Erythroblast (primary cell): ENCODE measurements around the gene CSMD2.

Experiments
- GATA1 ChIP-seq: IDR thresholded peaks from 2 replicates; pipeline ENCODE4 v1.6.1; 2011; ENCODE audit warnings: low read depth, mild to moderate bottlenecking, control low read depth, low read length, moderate library complexity
- POLR2A ChIP-seq: IDR thresholded peaks from 2 replicates; pipeline ENCODE4 v1.6.1; 2011; ENCODE audit warnings: mild to moderate bottlenecking, low read length

DNA sequence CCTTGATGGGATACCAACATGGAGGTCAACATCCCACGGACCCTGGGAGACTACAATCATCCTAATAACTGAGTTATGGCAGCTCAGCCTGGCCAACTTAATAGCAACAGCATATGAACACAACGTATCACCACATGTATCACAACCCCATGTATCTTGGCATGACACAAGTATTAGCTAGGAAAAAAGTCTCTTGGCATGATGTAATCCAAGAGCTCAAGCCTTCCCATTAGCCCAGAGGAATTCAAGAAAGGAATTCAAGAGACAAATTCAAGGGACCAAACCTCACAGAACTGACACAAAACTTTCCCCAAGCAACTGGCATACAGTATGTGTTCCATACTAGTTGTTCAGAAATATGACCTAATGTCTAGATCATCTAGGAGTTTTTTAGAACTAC is 402.1 kb downstream of the CSMD2 start:
- TF ChIP-seq POLR2A (no peak), GATA1 (no peak)
